K562 treated with DMSO at 1 percent for 24 hours (cell line): Measurements from ENCODE around the gene LRPPRC. TPM values are rescaled to one million over a fixed set of nuclear protein-coding genes. Genes with fewer than 3 reads are reported as not detected.

ENCODE experiments used
- total RNA-seq: library from RNA; unstranded; fragments of 300-600 nt; gene quantifications from 2 replicates; pipeline ENCODE4 v1.2.3, GENCODE V29; 2022; ENCODE audit warnings: low read depth; ENCODE audit not compliant: insufficient read depth

Gene LRPPRC
- 35.3 and 39.0 TPM in 2 replicates for total RNA-seq

GRCh38 chr2:43995733-43996533, at the start of gene LRPPRC:
LRPPRC (minus strand) TSS chr2:43995989; CDS start chr2:43995947, 42 bp downstream.

DNA sequence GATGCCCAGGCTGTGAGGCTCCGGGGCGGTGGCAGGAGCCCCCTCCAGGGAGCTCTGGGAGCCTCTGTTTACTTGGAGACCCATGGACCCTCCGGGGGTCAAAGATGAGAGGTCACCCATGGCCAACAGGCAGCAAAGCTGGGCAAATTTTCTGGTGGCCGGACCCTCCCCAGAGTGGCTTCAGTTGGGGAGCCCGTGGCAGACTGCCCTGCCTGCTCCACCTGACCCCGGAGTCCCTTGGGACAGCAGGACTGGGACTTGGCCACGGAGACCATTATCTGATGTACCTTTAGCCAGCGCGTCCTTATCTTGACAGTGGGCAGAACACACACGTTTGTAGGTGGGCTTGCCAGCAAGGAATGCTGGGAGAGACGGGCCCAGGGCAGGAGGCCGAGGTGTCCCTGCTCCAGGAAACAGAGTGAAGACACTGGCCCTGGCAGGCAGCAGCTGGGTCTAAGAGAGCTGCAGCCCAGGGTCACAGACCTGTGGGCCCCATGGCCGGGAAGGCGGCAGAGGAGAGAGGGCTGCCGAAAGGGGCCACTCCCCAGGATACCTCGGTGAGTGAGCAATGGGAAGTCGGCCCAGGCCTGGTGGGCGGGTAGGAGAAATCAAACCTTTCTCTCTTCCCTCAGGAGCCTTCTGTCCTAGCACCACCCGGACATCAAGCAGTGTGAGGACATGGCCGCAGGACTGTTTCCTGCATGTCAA, 157.1 kb downstream of the LRPPRC start, which contains the start of the genes ABCG5 and ABCG8:
Gene ABCG5, minus strand, starts transcription at position 280 of the 708 bp plus-strand sequence. Its CDS starts 160 bp downstream, at position 120.
Gene ABCG8, plus strand, starts transcription at position 412 of the 708 bp plus-strand sequence. Its CDS starts 83 bp downstream, at position 495.

Other genes starting within 250 kb of the LRPPRC start
- 8.3 and 16.7 TPM in 2 replicates for gene DYNC2LI1, start 221.9 kb downstream of the LRPPRC start, total RNA-seq
- not detected in 2 replicates for gene ABCG5, start 157.2 kb downstream of the LRPPRC start, total RNA-seq
- gene ABCG8, start 157.0 kb downstream of the LRPPRC start, total RNA-seq: not detected in 2 replicates
- gene PPM1B, start 172.9 kb upstream of the LRPPRC start, total RNA-seq: 19.1 and 21.5 TPM in 2 replicates